WI38 (cell line): ENCODE data around the gene CCL28.
"Not testable (repeated sequence)": the region's sequence is repeated elsewhere in the genome, so short reads cannot be mapped to it uniquely, and the experiment has no call there.

Source experiments
- H3K4me3 ChIP-seq: 2 replicates; pipeline ENCODE4 v1.5.1; 2011; ENCODE audit warnings: low read depth, mild to moderate bottlenecking, control low read depth, low read length
- TF ChIP-seq, protein P1 (sequence below): IDR thresholded peaks from 2 replicates; pipeline ENCODE4 v1.5.1; 2012; ENCODE audit warnings: low read depth, mild to moderate bottlenecking, control low read depth, low read length

CCL28 gene

DNA sequence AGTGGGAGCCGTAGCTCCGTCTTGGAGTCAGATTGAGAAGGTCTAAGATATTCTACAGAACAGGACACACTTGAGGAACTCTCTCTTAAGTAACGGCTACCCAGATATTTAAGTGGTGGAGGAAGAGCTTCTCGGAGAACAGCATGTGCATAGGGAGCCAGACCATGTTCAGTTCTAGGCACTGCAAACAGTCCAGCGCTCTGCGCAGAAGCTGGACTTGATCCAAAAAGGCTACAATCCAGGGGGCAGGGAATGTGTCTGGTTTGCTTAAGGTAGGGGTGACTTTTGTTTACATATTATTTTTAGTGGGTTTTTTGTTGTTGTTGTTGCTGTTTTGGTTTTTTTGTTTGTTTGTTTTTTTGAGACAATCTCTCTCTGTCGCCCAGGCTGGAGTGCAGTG, 16.8 kb upstream of the CCL28 start:
- TF ChIP-seq, protein P1, sequence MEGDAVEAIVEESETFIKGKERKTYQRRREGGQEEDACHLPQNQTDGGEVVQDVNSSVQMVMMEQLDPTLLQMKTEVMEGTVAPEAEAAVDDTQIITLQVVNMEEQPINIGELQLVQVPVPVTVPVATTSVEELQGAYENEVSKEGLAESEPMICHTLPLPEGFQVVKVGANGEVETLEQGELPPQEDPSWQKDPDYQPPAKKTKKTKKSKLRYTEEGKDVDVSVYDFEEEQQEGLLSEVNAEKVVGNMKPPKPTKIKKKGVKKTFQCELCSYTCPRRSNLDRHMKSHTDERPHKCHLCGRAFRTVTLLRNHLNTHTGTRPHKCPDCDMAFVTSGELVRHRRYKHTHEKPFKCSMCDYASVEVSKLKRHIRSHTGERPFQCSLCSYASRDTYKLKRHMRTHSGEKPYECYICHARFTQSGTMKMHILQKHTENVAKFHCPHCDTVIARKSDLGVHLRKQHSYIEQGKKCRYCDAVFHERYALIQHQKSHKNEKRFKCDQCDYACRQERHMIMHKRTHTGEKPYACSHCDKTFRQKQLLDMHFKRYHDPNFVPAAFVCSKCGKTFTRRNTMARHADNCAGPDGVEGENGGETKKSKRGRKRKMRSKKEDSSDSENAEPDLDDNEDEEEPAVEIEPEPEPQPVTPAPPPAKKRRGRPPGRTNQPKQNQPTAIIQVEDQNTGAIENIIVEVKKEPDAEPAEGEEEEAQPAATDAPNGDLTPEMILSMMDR: no peak
- no peak overlapping the region for H3K4me3 ChIP-seq

DNA sequence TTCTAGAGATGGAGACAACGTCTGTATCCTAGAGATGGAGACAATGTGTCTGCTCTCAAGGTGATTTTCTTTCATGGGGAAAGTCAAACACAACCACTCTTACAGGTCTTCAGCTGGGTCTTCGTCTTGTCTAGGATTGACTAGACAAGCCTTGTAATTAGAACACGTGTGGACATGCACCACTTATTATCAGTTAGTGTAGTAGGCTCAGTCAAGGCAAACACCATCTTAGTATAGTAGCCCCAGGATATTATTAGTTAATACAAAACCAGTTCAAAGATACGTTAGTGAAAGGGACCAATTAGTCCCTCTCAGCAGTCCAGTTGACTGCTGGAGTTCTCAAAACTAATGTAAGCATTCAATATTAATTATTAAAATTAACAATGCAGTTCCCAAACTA, 15.1 kb upstream of the CCL28 start:
- no peak overlapping the region for H3K4me3 ChIP-seq

DNA sequence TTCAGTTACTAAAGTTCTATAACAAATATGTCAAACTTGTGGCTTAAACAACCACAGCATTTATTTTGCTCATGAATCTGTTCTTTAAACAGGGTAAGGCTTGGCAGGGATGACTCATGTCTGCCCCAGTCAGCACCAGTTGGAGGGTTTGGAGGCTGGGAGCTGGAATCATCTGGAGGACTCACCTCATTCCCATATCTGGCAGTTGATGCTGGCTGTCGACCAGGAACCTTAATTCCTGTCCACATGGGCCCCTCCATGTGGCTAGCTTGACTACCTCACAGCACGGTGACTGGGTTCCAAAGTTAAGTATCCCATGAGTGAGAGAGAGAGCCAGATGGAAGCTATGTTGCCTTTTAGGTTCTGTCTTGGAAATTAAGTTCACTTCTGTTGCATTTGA, 13.8 kb upstream of the CCL28 start:
- no peak overlapping the region for H3K4me3 ChIP-seq
- TF ChIP-seq, protein P1: no peak

More for the DNA sequence above, 15.1 kb upstream of the CCL28 start:
- TF ChIP-seq, protein P1: no peak

GRCh38 chr5:43423086-43423485, 10.9 kb upstream of the CCL28 start:
- not testable (repeated sequence) for H3K4me3 ChIP-seq

GRCh38 chr5:43422143-43422542, 10.0 kb upstream of the CCL28 start:
- H3K4me3 ChIP-seq: no peak overlapping the region
- TF ChIP-seq, protein P1: no peak

DNA sequence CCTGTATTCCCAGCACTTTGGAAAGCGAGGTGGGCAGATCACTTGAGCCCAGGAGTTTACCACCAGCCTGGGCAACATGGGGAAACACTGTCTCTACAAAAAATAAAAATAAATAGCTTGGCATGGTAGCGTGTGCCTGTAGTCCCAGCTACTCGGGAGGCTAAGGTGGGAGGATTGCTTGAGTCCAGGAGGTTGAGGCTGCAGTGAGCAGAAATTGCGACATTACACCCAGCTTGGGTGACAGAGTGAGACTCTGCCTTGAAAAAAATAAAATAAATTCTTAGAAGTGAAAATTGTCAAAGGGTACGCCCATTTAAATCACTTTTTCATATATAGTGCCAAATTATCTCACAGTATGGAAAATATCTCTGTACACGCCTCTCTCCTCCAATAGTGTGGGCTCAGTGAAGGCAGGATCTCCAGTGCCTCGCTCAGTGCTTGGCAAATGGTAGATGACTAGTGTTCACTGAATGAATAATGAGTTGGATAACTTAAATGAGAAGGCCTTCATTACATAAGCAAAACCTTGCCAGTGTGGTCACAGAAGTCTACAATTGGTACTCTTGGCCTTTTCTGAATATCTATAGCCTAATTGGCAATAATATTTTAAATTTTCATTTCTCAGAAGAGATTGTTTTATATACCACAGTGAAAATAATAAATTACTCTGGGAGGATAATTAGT, 9.4 kb upstream of the CCL28 start:
- no peak overlapping the region for H3K4me3 ChIP-seq
- TF ChIP-seq, protein P1: no peak

DNA sequence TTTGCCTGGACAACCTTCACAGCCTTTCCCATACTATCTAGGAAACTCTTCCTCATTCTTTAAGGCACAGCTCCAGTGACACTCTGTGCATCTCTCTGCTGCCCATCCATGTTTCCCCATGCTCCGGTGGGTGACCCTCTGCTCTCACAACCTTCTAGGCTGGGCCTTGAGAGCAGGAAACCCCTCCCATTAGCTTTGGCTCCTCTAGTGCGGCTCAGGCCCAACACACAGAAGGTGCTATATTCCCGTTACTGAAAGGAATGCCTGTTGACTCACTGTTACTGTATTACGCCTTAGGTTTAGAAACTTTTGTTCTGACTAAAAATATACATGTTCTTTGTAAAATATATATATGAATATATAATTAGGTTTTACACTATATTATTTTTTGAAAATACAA, 8.1 kb upstream of the CCL28 start:
- TF ChIP-seq, protein P1: no peak
- H3K4me3 ChIP-seq: no peak overlapping the region

DNA sequence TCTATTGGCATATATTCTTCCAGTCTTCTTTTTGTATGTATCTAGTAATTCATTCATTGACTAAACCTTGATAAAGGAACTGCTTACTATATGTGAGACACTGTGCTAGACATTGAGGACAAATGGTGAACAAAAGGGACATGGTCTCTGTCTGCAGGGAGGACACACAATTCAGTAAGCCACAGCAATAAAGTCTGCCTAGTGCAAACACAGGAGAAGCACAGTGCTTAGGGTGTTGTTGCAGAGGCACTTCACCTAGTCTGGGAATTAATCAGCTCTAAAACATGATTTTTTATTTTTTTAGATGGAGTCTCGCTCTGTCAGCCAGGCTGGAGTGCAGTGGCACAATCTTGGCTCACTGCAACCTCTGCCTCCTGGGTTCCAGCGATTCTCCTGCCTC, 6.4 kb upstream of the CCL28 start:
- no peak overlapping the region for H3K4me3 ChIP-seq
- TF ChIP-seq, protein P1: no peak
